ENCODE measurements around the gene NECAB3.

- TF ChIP-seq CTCF (IDR thresholded peaks at IDR 0.05; ENCODE audit: low read length) = no peak
- no peak for TF ChIP-seq EZH2 (IDR thresholded peaks at IDR 0.05; ENCODE audit: borderline replicate concordance, low read length)
Measured at GRCh38 chr20:33664085-33664761, 10.0 kb downstream of the NECAB3 start.
